Measurements from ENCODE around the gene LTO1. TPM values are rescaled to one million over a fixed set of nuclear protein-coding genes. Genes with fewer than 3 reads are reported as not detected.

Gene LTO1
- total RNA-seq, 1 donor from 2014 or later = 28.5 TPM

DNA sequence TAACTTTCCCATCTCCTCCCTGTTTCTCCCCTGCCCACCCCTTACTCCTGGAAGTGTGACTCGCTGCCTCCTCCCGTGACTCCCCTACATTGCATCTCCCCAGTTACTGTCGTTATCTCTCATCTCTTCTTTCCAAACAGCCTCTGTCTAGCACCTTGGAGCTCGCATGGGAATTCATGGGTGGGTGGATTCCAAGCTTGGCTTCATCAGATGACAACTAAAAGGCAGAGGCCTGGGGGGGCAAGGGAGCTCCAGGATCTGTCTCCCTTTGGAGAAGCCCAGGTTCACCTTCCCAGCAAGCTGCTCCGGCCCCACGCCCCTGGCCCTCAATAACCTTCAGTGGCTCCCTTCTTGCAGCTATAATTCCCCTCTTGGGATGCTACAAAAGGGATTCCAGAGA, 41.1 kb downstream of the LTO1 start:
- H3K27me3 Mint-ChIP-seq = peaks cover 6% of the 10 kb centered on the region
- TF ChIP-seq, protein P1, sequence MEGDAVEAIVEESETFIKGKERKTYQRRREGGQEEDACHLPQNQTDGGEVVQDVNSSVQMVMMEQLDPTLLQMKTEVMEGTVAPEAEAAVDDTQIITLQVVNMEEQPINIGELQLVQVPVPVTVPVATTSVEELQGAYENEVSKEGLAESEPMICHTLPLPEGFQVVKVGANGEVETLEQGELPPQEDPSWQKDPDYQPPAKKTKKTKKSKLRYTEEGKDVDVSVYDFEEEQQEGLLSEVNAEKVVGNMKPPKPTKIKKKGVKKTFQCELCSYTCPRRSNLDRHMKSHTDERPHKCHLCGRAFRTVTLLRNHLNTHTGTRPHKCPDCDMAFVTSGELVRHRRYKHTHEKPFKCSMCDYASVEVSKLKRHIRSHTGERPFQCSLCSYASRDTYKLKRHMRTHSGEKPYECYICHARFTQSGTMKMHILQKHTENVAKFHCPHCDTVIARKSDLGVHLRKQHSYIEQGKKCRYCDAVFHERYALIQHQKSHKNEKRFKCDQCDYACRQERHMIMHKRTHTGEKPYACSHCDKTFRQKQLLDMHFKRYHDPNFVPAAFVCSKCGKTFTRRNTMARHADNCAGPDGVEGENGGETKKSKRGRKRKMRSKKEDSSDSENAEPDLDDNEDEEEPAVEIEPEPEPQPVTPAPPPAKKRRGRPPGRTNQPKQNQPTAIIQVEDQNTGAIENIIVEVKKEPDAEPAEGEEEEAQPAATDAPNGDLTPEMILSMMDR (IDR thresholded peaks at IDR 0.05; ENCODE audit: unreplicated experiment) = no peak

DNA sequence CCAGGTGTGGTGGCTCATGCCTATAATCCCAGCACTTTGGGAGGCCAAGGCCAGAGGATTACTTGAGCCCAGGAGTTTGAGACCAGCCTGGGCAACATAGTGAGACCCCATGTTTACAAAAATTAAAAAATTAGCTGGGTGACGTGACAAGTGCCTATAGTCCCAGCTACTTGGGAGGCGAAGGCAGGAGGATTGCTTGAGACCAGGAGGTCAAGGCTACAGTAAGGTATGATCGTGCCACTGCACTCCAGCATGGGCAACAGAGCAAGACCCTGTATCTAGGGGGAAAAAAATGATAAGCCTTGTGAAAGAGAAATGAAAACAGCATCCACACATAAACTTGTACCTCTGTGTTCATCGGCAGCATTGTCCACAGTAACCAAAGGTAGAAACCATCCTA, 42.3 kb downstream of the LTO1 start:
- H3K36me3 Mint-ChIP-seq (ENCODE audit: insufficient read depth) = peaks cover 2% of the 10 kb centered on the region
- peaks cover 6% of the 10 kb centered on the region for H3K9me3 Mint-ChIP-seq (ENCODE audit: low read depth)
- H3K27ac Mint-ChIP-seq = no peak overlapping the region
- peaks cover 11% of the 10 kb centered on the region for H3K4me1 Mint-ChIP-seq (ENCODE audit: low read depth)
- DNase-seq (ENCODE audit: low spot score, unreplicated experiment) = no peak
- H3K4me3 Mint-ChIP-seq (ENCODE audit: low read depth) = no peak overlapping the region
- TF ChIP-seq, protein P1 (IDR thresholded peaks at IDR 0.05; ENCODE audit: unreplicated experiment) = no peak
- peaks cover 6% of the 10 kb centered on the region for H3K27me3 Mint-ChIP-seq

More for the DNA sequence above, 41.1 kb downstream of the LTO1 start:
- DNase-seq (ENCODE audit: low spot score, unreplicated experiment) = no peak
- Mint-ChIP-seq H3K4me3 (ENCODE audit: low read depth) (no peak overlapping the region), H3K36me3 (ENCODE audit: insufficient read depth) (peaks cover 2% of the 10 kb centered on the region), H3K4me1 (ENCODE audit: low read depth) (peaks cover 14% of the 10 kb centered on the region), H3K9me3 (ENCODE audit: low read depth) (peaks cover 3% of the 10 kb centered on the region), H3K27ac (peak overlapping the region; percentile 74)

DNA sequence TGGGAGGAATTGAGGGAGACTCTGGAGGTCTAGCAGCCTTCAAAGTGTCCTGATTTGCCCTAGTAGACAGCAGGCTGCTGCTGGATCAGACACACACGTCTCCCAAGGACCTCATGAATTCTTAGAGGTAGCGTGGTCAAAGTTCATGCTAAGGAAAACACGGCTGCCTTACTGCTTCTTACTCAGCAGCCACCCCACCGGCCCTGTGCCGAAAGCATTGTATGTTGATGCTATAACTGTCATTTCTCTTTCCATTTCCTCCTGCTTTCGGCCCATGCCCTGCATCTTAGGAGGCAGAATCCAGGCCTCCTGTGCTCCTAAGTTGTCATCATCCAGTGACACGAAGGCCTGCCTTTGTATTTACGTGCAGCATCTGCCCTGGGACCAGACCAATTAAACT, 44.7 kb downstream of the LTO1 start:
- Mint-ChIP-seq H3K27ac (no peak overlapping the region), H3K9me3 (ENCODE audit: low read depth) (peaks cover 6% of the 10 kb centered on the region), H3K36me3 (ENCODE audit: insufficient read depth) (peaks cover 2% of the 10 kb centered on the region), H3K4me1 (ENCODE audit: low read depth) (peaks cover 4% of the 10 kb centered on the region), H3K4me3 (ENCODE audit: low read depth) (no peak overlapping the region), H3K27me3 (peaks cover 8% of the 10 kb centered on the region)
- no peak for DNase-seq (ENCODE audit: low spot score, unreplicated experiment)
- TF ChIP-seq, protein P1 (IDR thresholded peaks at IDR 0.05; ENCODE audit: unreplicated experiment) = no peak

DNA sequence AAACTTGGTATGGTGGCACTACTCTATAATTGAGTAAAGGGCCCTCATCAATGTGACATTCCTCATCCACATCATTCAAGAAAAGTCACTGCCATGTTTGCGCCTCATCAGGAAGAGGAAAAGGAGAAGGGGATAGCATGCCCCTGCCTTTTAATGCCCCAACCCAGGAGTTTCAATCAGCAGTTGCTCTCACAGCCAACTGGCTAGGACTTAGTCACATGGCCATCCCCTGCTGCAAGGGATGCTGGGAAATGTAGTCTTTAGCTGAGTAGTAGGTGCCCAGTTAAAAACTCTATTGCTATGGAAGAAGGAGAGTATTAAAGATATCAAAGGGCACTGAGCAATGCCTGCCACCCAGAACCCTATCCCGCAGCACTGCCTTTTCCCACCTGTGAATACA, 45.1 kb downstream of the LTO1 start:
- H3K27ac Mint-ChIP-seq = no peak overlapping the region
- H3K9me3 Mint-ChIP-seq (ENCODE audit: low read depth) = peaks cover 6% of the 10 kb centered on the region
- no peak overlapping the region for H3K4me3 Mint-ChIP-seq (ENCODE audit: low read depth)
- H3K4me1 Mint-ChIP-seq (ENCODE audit: low read depth) = peaks cover 4% of the 10 kb centered on the region
- H3K36me3 Mint-ChIP-seq (ENCODE audit: insufficient read depth) = peaks cover 2% of the 10 kb centered on the region
- TF ChIP-seq, protein P1 (IDR thresholded peaks at IDR 0.05; ENCODE audit: unreplicated experiment) = no peak
- peaks cover 8% of the 10 kb centered on the region for H3K27me3 Mint-ChIP-seq
- DNase-seq (ENCODE audit: low spot score, unreplicated experiment) = no peak

DNA sequence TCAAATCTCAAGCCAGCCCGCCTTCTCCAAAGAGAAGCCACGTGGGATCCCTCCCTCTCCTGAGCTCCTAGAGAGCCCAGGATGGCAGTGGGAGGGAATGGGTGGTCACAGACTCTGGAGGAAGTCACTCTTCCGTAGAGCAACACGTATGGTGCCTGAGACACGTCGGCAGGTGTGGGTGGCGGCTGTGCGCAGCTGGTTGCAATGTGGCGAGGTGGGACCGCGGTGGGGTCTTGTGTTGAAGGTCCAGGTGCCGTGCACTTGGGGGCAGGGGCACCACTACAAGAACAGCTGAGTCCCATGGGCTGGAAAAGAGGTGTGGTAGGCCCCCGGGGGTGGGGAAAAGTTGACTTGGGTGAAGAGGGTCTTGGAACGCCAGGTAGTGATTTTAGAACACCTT, 47.6 kb downstream of the LTO1 start:
- Mint-ChIP-seq H3K4me1 (ENCODE audit: low read depth) (no peaks in the 10 kb centered on the region), H3K36me3 (ENCODE audit: insufficient read depth) (peaks cover 2% of the 10 kb centered on the region), H3K4me3 (ENCODE audit: low read depth) (no peak overlapping the region), H3K27ac (no peak overlapping the region), H3K9me3 (ENCODE audit: low read depth) (peaks cover 6% of the 10 kb centered on the region), H3K27me3 (peaks cover 3% of the 10 kb centered on the region)
- TF ChIP-seq, protein P1 (IDR thresholded peaks at IDR 0.05; ENCODE audit: unreplicated experiment) = no peak
- no peak for DNase-seq (ENCODE audit: low spot score, unreplicated experiment)

Measured in progenitor cell of endocrine pancreas (in vitro differentiated cells).